NCI-H2227 treated with DMSO at 0.1 percent for 48 hours (cell line): Measurements from ENCODE around the gene SKI.

Experiments used
- DNase-seq: peaks from one replicate; lab custom pipeline; 2025; lab: John Stamatoyannopoulos, UW

SKI gene

DNA sequence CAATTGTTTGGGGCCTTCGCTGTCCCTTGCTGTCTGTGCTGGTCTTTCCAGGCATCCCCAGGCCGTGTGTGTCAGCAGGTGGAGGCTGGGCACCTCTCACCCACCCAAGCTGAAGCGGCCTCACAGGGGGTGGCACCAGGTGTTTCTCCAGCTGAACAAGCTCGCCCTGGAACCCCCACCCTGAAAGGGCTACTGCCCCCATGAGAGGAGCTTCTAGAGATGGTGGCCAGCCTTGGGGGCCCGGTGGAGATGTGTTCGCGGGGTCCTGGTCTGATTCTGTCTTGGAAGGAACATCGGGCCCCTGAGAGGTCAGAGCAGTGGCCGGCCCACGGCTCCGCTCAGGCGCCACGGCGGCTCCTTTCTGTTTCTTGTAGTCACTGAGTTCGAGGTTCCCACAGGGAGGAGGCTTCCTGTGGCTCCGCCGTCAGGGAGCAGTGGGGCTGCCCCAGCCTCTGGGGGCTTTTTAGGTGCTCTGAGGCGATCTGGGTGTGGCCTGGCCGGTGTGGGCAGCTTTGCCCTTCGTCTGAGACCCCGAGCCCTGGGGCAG is 46.9 kb downstream of the SKI start:
- DNase-seq: no peak

DNA sequence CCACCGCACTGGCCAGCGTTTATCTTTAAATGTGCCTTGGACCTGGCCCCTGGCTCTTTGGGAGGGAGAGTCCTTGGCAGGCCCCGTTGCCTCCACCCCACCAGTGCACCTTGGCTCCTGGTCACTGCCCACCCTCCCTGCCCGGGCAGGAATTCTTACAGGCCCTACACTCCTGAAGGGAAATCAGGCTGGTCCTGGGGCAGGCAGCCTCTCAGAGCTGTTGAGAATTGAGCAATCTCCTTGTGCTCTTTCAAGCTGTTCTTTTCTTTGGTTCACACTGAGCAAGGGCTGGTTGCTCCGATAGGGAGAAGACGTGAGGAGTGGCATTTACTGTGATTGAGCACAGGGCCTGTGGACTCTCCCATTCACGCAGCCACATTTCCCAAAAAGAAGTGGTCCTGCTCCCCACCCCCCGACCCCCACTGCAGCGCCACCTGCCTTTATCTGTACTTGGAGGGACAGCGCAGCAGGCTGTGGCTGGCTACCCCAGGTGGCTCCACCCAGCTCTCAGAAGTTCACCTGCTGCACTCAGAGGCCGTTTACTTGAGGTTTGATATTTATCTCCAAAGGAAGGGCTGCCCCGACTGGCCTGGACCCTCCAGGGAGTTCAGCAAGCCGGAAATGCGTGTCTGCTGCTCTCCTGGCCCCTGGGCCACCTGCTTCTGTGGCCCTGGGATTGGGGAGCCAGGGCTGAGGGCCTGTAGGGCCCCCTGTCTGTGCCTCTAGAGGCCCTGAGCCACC is 47.8 kb downstream of the SKI start:
- no peak for DNase-seq

GRCh38 chr1:2276803-2277580 is 48.9 kb downstream of the SKI start:
- DNase-seq: no peak

DNA sequence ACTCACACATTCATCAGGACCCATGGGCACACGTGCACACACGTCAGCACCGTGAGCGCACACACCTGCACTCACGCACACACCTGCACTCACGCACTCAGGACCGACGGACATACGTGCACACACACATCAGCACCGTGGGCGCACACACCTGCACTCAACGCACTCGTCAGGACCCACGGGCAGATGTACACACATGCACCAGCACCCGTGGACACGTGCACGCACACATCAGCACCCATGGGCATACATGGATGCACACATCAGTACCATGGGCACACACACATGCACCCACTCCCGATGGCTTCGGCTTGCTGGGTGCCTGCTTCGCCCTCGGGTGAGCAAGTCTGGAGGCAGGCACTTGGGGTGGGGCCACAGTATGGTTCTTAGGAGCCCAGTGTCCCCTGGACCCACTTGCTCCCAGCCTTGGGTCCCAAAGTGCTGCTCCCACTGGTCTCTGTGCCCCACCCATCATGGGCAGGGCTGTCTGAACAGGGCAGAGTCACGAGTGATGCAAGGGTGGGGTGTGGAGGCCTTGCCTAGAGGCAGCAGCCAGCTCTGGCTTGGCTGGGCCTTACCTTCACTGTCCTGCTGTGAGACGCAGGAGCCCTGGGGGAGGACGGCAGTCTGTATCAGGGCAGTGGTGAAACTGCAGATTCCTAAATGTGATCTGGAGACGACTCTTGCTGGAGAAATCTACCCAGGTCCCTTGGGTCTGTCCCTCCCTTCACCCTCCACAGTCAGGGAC is 49.8 kb downstream of the SKI start:
- DNase-seq: no peak

DNA sequence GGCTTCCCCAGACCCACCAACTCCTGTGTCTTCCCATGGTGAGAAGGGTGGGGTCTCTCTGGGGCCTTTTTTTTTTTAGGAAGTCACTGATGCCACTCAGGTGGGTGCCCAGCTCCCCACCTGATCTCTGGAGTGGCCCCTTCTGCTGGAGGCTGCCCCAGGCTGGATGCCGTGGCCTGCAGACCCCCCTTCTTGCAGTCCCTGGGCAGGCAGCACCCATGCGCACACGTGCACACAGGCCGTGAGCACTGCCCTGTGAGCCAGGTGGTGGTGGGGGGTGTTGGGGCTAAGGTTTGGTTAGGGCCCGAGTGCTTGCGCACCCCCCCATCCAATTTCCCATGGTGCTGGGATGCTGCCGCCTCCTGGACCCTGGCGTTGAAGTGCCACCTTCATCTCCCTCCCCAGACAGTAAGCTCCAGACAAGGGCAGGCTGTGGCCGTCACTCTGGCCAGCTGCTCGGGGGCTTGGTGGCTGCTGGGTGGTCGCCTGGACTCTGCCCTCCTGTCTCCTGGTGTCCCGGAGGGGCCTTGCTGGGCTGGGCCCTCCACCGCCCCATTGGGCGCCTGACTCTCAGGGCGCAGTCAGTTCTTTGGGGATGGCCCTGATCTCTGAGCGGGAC is 50.6 kb downstream of the SKI start:
- DNase-seq: no peak

DNA sequence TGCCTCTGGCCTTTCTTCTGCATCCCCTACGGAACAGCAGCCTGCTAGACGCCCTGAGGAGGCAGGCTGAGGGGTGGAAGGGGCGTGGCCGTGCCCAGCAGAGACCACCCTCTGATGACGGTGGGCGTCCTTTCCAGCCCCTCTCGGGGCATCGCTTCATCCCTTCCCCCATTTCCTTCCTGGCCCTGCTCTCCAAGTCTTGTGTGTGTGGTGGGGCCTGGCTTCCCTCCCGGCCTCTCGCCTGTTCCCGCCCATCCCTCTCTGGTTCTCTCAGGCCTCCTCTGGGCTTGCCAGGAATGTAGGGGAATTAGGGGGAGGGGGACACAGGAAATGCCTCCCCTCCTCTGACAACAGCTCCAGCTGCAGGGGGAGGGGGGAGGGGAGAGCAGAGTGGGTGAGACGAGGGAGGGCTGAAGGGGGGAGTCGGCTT is 51.1 kb downstream of the SKI start:
- no peak for DNase-seq

GRCh38 chr1:2279817-2280216 is 51.7 kb downstream of the SKI start:
- DNase-seq: no peak

DNA sequence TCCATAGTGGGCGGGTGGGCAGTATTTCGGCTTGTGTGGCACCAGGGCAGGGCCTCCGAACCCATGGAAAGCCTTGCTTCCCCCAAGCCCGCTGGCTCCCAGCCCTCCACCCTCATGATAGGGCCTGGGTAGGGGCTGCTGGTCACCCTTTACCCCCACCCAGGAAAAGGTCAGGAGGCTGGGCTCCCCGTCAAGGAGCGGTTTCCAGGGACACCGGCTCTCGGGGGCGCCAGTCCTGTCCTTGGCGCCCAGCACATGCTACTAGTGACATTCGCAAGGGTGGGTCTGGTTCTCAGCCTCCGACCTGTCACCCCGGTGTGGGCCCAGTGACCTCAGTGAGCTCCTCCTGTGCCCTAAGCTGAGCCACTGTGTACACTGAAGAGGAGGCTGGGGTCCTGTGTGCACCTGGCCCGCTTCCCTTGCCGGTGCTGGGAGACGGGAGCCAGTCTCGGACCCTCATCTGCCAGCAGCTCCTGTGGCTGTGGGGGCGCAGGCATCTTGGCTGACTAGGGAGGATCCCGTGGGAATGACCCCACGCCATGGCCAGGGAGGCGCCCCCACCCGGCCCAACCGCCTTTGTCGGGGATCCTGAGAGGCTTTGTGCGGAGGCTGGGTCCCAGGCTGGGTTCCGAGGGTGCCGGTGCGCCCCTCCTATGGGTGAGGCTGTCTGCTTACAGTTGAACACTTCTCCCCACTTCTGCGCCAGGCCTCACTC is 54.6 kb downstream of the SKI start:
- no peak for DNase-seq

GRCh38 chr1:2283371-2283990 is 55.4 kb downstream of the SKI start:
- DNase-seq: no peak

DNA sequence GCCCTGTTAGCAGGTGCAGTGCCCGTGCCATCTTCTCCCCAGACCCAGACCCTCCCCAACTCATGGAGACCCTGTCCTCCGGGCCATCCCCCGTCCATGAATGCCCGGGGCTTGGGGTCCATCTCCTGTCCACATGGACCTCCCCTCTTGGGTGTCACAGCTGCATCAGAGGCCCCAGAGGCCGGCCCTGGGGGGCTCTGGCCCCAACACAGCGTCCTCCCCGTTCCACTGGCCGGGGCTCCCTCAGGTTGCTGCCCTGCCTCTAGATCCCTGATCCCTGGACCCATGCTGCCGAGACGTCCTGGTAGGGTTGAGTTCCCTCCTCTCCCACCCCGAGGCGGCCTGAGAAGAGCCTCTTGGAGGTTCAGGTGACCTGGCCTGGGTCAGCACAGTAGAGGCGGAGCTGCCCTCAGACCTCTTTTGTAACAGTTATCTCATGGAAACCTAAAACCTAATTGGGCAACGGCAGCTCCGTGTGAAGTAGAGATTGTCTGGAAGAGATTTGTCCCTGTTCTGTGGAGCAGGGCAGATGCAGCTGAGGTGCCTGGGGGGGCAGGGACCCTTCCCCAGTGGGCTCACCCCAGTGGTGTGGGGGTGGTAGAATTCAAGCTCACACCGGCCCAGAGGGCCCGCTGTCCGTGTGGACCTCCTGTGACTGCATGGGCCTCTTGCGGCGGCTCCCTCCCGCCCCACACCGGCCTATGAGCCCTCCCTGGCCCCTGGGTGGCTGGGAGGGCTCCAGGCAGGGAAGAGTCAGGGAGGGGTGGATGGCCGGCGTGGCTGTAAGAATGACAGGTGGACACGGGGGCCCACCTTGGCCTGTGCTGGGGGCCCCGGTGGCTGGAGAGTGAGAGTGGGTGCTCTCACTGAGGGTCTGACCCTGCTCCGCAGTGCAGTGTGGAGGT is 56.1 kb downstream of the SKI start:
- DNase-seq: no peak

DNA sequence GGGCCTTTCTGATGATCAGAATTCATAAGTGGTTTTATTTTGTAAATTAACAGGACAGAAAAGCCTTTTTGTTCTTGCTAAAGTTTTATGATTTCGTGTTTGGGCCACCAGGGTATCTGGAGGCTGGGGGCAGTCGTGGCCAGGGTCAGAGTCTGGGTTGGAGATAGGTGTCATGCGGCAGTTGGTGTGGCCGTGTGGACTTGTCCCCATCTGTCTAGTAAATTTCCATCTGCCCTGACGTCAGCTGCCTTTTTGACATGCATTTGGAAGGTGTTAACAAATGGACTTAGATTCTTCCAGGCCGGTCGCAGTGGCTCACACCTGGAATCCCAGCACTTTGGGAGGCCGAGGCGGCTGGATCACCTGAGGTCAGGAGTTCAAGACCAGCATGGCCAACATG is 56.8 kb downstream of the SKI start:
- no peak for DNase-seq

GRCh38 chr1:2286923-2287322 is 58.8 kb downstream of the SKI start:
- no peak for DNase-seq

GRCh38 chr1:2287649-2288048 is 59.5 kb downstream of the SKI start:
- DNase-seq: no peak

DNA sequence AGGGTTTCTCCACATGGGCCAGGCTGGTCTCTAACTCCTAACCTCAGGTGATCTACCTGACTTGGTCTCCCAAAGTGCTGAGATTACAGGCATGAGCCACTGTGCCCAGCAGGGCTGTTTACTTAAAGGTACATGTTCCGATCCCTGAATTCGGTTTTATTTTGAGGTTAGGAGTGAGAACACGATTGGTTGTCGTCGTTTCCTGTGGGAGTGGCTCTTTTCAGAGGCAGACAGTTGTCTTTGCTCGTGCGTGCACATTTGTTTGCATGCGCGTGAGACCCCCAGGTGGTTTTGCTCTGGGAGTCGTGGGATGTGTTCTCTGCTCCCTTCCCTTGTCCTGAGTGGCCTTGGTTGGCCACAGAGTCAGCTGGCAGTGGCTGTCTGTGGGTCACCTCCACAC is 60.2 kb downstream of the SKI start:
- no peak for DNase-seq

DNA sequence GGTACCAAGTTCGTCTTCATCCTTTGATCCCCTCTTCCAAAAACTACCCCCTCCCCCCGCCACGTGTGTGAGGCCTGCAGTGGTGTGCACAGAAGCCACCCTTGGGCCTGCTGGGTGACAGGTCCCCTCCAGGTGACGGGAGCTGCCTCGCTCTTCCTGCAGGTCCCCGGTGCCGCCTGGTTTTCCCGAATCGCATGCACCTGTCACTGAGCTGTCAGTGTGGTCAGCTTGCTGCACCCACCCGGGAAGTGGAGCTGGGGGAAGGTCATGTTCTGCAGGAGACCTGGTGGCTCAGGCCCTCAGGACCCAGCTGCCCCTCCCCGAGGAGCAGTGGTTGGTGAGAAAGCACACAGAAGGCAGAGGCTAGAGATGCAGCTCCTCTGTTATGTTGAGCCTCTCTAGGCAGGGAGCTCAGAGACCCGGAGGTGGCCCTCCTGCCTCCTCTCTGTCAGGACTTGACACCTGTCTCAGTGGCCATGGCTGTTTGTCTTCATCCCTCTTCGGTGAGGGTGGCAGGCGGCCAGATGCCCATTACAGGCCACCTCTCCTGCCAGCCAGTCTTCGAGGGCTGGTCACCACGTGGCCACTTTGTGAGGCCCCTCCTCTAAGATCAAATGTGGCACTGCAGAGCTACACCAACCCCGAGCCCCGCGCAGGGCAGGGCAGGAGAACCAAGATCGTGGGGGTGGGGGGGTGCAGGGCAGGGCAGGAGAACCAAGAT is 60.9 kb downstream of the SKI start:
- DNase-seq: no peak

DNA sequence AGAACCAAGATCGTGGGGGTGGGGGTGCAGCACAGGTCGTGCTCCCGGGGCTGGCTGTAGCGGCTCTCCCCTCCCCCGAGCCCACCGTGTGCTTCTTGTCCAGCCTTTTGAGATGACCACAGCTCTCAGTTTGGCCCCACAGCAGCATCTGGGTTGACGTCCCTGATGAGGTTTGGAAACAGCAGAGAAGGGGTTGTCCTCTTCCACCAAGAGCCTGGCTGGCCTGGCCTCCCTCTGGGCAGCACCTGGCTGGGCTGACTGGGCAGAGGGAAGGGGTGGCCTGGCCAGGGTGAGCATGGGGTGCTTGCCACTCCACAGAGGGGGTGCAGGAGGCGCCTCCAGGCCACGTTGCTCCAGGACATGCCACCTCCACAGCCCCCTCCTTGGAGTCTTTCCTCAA is 61.5 kb downstream of the SKI start:
- no peak for DNase-seq

DNA sequence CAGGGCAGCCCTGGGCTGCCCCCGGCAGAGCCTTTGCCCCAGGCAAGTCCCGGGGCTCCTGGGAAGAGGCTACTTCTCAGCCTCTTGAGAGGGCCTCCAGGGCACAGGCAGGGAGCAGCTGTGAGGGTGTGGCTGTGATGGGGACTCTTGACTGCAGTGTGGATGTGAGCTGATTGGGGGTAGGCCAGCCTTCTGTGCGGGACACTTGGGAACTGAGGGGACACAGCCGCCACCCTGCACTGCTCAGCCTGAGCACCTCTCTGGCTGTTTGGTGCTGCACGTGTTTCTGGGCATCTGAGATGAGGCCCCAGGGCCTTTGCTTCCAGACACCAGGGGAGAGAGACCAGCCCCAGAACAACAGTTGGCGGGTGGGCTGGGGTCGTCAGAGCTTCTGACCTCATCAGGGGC is 62.1 kb downstream of the SKI start:
- DNase-seq: no peak

DNA sequence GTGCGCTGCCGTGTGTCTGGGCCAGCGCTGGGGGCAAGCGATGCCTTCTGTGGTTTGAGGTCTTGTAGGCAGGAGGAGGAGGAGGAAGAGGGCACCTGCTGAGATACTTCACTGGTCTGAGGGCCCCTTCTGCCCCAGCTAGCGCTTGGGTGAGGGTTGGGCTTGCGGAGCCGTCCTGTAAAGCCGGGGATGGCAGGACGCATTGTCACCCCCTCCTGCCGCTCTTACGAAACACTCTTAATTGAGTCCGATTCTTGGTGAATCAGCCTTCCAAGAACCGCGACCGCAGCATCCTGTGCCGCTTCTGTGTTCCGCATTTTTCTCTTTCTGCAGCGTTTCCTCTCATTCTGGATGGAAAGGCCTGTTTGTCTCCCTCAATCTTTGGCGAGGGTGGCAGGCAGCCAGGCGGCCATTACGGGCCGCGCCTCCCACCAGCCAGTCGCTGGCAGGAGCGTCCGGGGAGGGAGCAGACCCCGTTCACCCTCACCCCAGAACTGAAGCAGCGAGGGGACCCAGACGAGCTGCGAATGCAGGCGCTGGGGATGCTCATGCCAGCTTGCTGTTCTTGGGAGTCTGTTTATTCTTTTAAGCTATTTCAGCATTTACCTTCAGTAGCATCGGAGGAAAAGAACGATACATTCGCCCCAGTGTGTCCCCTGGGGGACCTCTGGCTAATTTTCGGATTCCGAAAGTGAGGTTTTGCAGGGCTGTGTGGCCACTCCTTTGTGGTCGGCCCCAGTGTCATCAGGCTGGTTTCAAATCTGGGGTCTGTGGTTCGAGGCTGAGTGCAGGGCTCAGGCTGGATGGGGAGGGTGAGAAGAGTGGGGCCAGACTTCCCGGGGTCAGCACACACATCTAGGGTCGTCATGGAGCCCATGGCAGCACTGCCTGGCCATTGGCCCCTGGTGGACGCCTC is 62.7 kb downstream of the SKI start:
- DNase-seq: no peak
